Uterus (tissue), 2 donors: Measurements from ENCODE around the gene TINAGL1.

ENCODE experiments used
- CTCF ChIP-seq, 4 experiments: fragments of 200-600 bp in 2 of 4; fragments of 450-650 bp in 2 of 4; sonication (generic) in 2 of 4; IDR thresholded peaks; one replicate each; pipeline ENCODE4 v1.5.1; 2016 to 2019; ENCODE audit warnings: antibody characterized with exemption in 4 of 4, mild to moderate bottlenecking in 2 of 4, moderate library complexity in 1 of 4
- POLR2A ChIP-seq, 2 donors: fragments of 450-650 bp; IDR thresholded peaks; one replicate each; pipeline ENCODE4 v1.6.1; 2016; ENCODE audit warnings: antibody characterized with exemption in 2 of 2, mild to moderate bottlenecking in 1 of 2, moderate library complexity in 1 of 2

DNA sequence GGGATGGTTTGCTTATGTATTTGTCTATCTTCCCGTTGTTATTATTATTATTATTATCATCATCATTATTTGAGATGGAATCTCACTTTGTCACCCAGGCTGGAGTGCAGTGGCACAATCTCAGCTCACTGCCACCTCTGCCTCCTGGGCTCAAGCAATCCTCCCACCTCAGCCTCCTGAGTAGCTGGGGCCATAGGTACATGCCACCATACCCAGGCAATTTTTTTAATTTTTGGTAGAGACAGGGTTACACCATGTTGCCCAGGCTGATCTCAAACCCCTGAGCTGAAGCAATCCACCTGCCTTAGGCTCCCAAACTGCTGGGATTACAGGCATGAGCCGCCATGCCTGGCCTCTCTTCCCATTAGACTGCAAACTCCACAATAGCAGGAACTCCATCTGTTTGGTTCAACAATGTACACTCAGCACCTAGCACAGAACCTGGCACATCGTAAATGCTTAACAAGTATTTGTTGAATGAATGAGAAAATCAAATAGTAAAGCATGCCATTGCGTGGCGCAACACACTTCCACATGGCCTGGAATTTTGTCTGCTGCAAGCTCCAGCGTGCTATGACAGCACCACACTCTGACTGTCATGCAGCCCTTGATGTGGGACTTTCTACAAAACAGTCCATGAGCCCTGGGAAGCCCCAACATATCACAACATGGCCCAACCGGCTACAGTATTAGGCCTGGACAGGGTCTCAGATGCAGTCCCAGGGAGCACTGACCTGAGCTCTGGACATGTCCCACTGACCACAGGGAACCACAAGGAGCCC is 3.8 kb upstream of the TINAGL1 start:
- TF ChIP-seq CTCF (IDR thresholded peaks at IDR 0.05), result no peak
- TF ChIP-seq POLR2A (IDR thresholded peaks at IDR 0.05), result no peak
